ENCODE measurements around the gene TMEM218.

Gene TMEM218

GRCh38 chr11:125129316-125129993 lies 18.0 kb upstream of the TMEM218 start:
- DNase-seq (ENCODE audit: low read depth in 4 of 4, low spot score in 1 of 4): no peak

- no peak for DNase-seq (ENCODE audit: low read depth in 4 of 4, low spot score in 1 of 4)
Observed at GRCh38 chr11:125128450-125128849, 17.0 kb upstream of the TMEM218 start.

- DNase-seq (ENCODE audit: low read depth in 4 of 4, low spot score in 1 of 4): no peak
Observed at GRCh38 chr11:125124618-125124992, 13.2 kb upstream of the TMEM218 start.

- peak in 1 of 4 experiments; percentile 10 for DNase-seq (ENCODE audit: low read depth in 4 of 4, low spot score in 1 of 4)
Observed at GRCh38 chr11:125123947-125124617, 12.7 kb upstream of the TMEM218 start.

GRCh38 chr11:125123194-125123946 lies 11.9 kb upstream of the TMEM218 start:
- no peak for DNase-seq (ENCODE audit: low read depth in 4 of 4, low spot score in 1 of 4)

GRCh38 chr11:125117429-125117828 lies 6.0 kb upstream of the TMEM218 start:
- no peak for DNase-seq (ENCODE audit: low read depth in 4 of 4, low spot score in 1 of 4)

GRCh38 chr11:125114518-125114917 lies 3.1 kb upstream of the TMEM218 start:
- DNase-seq (ENCODE audit: low read depth in 4 of 4, low spot score in 1 of 4): no peak

- DNase-seq (ENCODE audit: low read depth in 4 of 4, low spot score in 1 of 4): no peak
Observed at GRCh38 chr11:125112208-125112604, 780 bp upstream of the TMEM218 start.

GRCh38 chr11:125111001-125111342 lies 454 bp downstream of the TMEM218 start:
- DNase-seq (ENCODE audit: low read depth in 4 of 4, low spot score in 1 of 4): no peak

GRCh38 chr11:125110506-125110905 lies 920 bp downstream of the TMEM218 start:
- no peak for DNase-seq (ENCODE audit: low read depth in 4 of 4, low spot score in 1 of 4)

- DNase-seq (ENCODE audit: low read depth in 4 of 4, low spot score in 1 of 4): no peak
Observed at GRCh38 chr11:125108469-125108868, 3.0 kb downstream of the TMEM218 start.

GRCh38 chr11:125105926-125106325 lies 5.5 kb downstream of the TMEM218 start:
- DNase-seq (ENCODE audit: low read depth in 4 of 4, low spot score in 1 of 4): no peak

- no peak for DNase-seq (ENCODE audit: low read depth in 4 of 4, low spot score in 1 of 4)
Observed at GRCh38 chr11:125102510-125102909, 8.9 kb downstream of the TMEM218 start.

GRCh38 chr11:125102025-125102424 lies 9.4 kb downstream of the TMEM218 start:
- DNase-seq (ENCODE audit: low read depth in 4 of 4, low spot score in 1 of 4): no peak

GRCh38 chr11:125101596-125101995 lies 9.8 kb downstream of the TMEM218 start:
- no peak for DNase-seq (ENCODE audit: low read depth in 4 of 4, low spot score in 1 of 4)

GRCh38 chr11:125100136-125100535 lies 11.3 kb downstream of the TMEM218 start:
- DNase-seq (ENCODE audit: low read depth in 4 of 4, low spot score in 1 of 4): no peak

- DNase-seq (ENCODE audit: low read depth in 4 of 4, low spot score in 1 of 4): no peak
Observed at GRCh38 chr11:125094731-125095130, 16.7 kb downstream of the TMEM218 start.

- DNase-seq (ENCODE audit: low read depth in 4 of 4, low spot score in 1 of 4): no peak
Observed at GRCh38 chr11:125093502-125093901, 17.9 kb downstream of the TMEM218 start.

GRCh38 chr11:125092669-125093068 lies 18.8 kb downstream of the TMEM218 start:
- DNase-seq (ENCODE audit: low read depth in 4 of 4, low spot score in 1 of 4): no peak

- DNase-seq (ENCODE audit: low read depth in 4 of 4, low spot score in 1 of 4): no peak
Observed at GRCh38 chr11:125091877-125092664, 19.4 kb downstream of the TMEM218 start.

GRCh38 chr11:125091247-125091876 lies 20.1 kb downstream of the TMEM218 start:
- DNase-seq (ENCODE audit: low read depth in 4 of 4, low spot score in 1 of 4): no peak

Measured in stimulated activated CD4-positive, alpha-beta T cell treated with anti-CD3 and anti-CD28 coated beads, Interleukin-1b, Interleukin-23, amount 100 ng/mL, for 24 hours (primary cell).